Keratinocyte (primary cell): Measurements from ENCODE around the gene ADAMTS17. TPM values are rescaled to one million over a fixed set of nuclear protein-coding genes. Genes with fewer than 3 reads are reported as not detected.

Experiments used
- DNase-seq: peaks from one replicate; pipeline ENCODE4 v3.0.0-alpha.2; 2011; ENCODE audit warnings: low read depth, missing footprints, low spot score
- FAIRE-seq: peaks from 2 replicates; lab custom pipeline; 2011; peaks lifted over from hg19 to GRCh38; lab: Jason Lieb, UNC
- H2AFZ ChIP-seq: 2 replicates; pipeline ENCODE4 v1.6.0; 2012; ENCODE audit warnings: low read length, control low read depth, inconsistent platforms; ENCODE audit not compliant: control insufficient read depth
- H3K27ac ChIP-seq: 2 replicates; pipeline ENCODE4 v1.5.1; 2011; ENCODE audit warnings: low read length; ENCODE audit not compliant: control insufficient read depth, insufficient read depth
- H3K27me3 ChIP-seq: 3 replicates; pipeline ENCODE4 v1.6.0; 2011; ENCODE audit warnings: low read length; ENCODE audit not compliant: control insufficient read depth, insufficient read depth; ENCODE audit errors: extremely low read depth
- H3K36me3 ChIP-seq, 2 experiments: 2 replicates in 1 of 2; 3 replicates in 1 of 2; pipeline ENCODE4 v1.5.1; 2011; ENCODE audit warnings: low read length in 2 of 2, mild to moderate bottlenecking in 1 of 2; ENCODE audit not compliant: control insufficient read depth in 2 of 2, insufficient read depth in 2 of 2; ENCODE audit errors: extremely low read depth in 1 of 2
- H3K4me1 ChIP-seq: 3 replicates; pipeline ENCODE4 v1.5.1; 2011; ENCODE audit warnings: low read length; ENCODE audit not compliant: control insufficient read depth, insufficient read depth; ENCODE audit errors: extremely low read depth
- H3K4me2 ChIP-seq: 3 replicates; pipeline ENCODE4 v1.6.0; 2011; ENCODE audit warnings: low read depth, low read length; ENCODE audit not compliant: control insufficient read depth, insufficient read depth; ENCODE audit errors: extremely low read depth
- H3K4me3 ChIP-seq, 3 experiments: fragments of 200-600 bp in 1 of 3; sonication (generic) in 1 of 3; 2 replicates in 2 of 3; 3 replicates in 1 of 3; pipeline ENCODE4 v1.5.1; 2011 to 2016; ENCODE audit warnings: low read length in 3 of 3, mild to moderate bottlenecking in 3 of 3, control low read depth in 2 of 3, inconsistent platforms in 1 of 3, low read depth in 1 of 3, mixed read lengths in 1 of 3, mixed run types in 1 of 3, moderate library complexity in 1 of 3; ENCODE audit not compliant: control insufficient read depth in 2 of 3, insufficient read depth in 2 of 3; ENCODE audit errors: extremely low read depth in 1 of 3
- H3K79me2 ChIP-seq: 2 replicates; pipeline ENCODE4 v1.6.0; 2012; ENCODE audit warnings: low read length; ENCODE audit not compliant: control insufficient read depth, insufficient read depth
- H3K9ac ChIP-seq: 3 replicates; pipeline ENCODE4 v1.6.0; 2011; ENCODE audit warnings: low read length; ENCODE audit not compliant: control insufficient read depth, insufficient read depth; ENCODE audit errors: extremely low read depth
- H3K9me1 ChIP-seq: 3 replicates; pipeline ENCODE4 v1.6.0; 2011; ENCODE audit warnings: low read length; ENCODE audit not compliant: control insufficient read depth, insufficient read depth; ENCODE audit errors: extremely low read depth
- H3K9me3 ChIP-seq: 2 replicates; pipeline ENCODE4 v1.5.1; 2012; ENCODE audit warnings: low read depth, low read length; ENCODE audit not compliant: control insufficient read depth
- H4K20me1 ChIP-seq: 3 replicates; pipeline ENCODE4 v1.6.0; 2011; ENCODE audit warnings: low read length; ENCODE audit not compliant: control insufficient read depth, insufficient read depth; ENCODE audit errors: extremely low read depth
- EZH2 ChIP-seq: IDR thresholded peaks from one replicate; pipeline ENCODE4 v1.6.1; 2012; ENCODE audit warnings: inconsistent platforms, mild to moderate bottlenecking, low read length, moderate library complexity
- dilution Hi-C: fragments of 300-500 bp; cut with MboI; formaldehyde crosslinking; loops from one replicate; pipeline ENCODE4 v1.7.0; 2020; ENCODE audit warnings: low sequenced_read_pairs; ENCODE audit not compliant: extremely low pct_ligation_motif_present
- polyA plus RNA-seq, 5 experiments: library from polyadenylated mRNA; depleted of rRNA in 3 of 5; stranded (reverse) in 3 of 5; stranded (forward) in 1 of 5; unstranded in 1 of 5; fragments of >200 nt; gene quantifications; 1 replicate in 1 of 5; 2 replicates in 3 of 5; 3 replicates in 1 of 5; pipeline versions ENCODE4 v1.2.1 to v1.2.3, GENCODE V29; 2011 to 2012; ENCODE audit warnings: missing spikeins in 2 of 5, low read depth in 1 of 5, low replicate concordance in 1 of 5
- TF ChIP-seq, protein P1 (sequence below), 3 experiments: IDR thresholded peaks in 1 of 3; conservative IDR thresholded peaks in 1 of 3; optimal IDR thresholded peaks in 1 of 3; 2 replicates in 2 of 3; 3 replicates in 1 of 3; pipeline versions ENCODE3 to v1.5.1; 2011; ENCODE audit warnings: low read length in 3 of 3, mild to moderate bottlenecking in 3 of 3, moderate library complexity in 2 of 3, control low read depth in 1 of 3, inconsistent platforms in 1 of 3; ENCODE audit not compliant: insufficient read depth in 2 of 3; ENCODE audit errors: extremely low read depth in 1 of 3

The ADAMTS17 gene
- polyA plus RNA-seq, 1 donor (not counting 4 experiments of a cell fraction or from before 2014, with no cell fraction given) = 0.18 TPM

DNA sequence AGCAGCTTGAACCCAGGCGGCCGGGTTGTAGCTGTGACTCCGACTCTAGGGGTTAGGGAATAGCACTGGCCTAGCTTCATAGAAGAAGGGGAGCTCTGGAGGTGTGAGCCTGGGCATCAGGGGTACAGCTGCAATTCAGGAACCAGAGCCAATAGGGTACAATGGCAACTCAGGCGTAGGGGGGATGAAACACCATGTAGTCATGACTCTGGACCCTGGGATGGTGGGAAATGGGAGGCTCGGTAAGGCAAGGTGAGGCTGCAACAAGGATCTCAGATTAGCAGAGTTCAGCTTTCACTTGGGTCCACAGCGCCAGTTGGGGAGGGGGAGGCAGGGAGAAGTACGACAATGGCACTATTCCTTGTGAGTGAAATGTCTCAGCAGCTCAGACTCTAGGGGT is 398.3 kb downstream of the ADAMTS17 start:
- Histone ChIP-seq H2AFZ (no peak overlapping the region), H3K9ac (no peak overlapping the region), H3K36me3 (no peaks in the 10 kb centered on the region), H3K27ac (no peak overlapping the region), H4K20me1 (no peaks in the 10 kb centered on the region), H3K9me1 (no peaks in the 10 kb centered on the region), H3K4me1 (no peaks in the 10 kb centered on the region), H3K9me3 (no peaks in the 10 kb centered on the region), H3K4me3 (no peak overlapping the region), H3K4me2 (no peak overlapping the region), H3K79me2 (no peaks in the 10 kb centered on the region), H3K27me3 (no peaks in the 10 kb centered on the region)
- DNase-seq (no peak), FAIRE-seq (no peak)
- TF ChIP-seq, protein P1, sequence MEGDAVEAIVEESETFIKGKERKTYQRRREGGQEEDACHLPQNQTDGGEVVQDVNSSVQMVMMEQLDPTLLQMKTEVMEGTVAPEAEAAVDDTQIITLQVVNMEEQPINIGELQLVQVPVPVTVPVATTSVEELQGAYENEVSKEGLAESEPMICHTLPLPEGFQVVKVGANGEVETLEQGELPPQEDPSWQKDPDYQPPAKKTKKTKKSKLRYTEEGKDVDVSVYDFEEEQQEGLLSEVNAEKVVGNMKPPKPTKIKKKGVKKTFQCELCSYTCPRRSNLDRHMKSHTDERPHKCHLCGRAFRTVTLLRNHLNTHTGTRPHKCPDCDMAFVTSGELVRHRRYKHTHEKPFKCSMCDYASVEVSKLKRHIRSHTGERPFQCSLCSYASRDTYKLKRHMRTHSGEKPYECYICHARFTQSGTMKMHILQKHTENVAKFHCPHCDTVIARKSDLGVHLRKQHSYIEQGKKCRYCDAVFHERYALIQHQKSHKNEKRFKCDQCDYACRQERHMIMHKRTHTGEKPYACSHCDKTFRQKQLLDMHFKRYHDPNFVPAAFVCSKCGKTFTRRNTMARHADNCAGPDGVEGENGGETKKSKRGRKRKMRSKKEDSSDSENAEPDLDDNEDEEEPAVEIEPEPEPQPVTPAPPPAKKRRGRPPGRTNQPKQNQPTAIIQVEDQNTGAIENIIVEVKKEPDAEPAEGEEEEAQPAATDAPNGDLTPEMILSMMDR (optimal IDR thresholded peaks at IDR 0.05 in 1 of 3, IDR thresholded peaks at IDR 0.05 in 1 of 3, conservative IDR thresholded peaks at IDR 0.05 in 1 of 3; ENCODE audit: extremely low read depth in 1 of 3, insufficient read depth in 2 of 3, low read length in 3 of 3) = no peak
- no peak for TF ChIP-seq EZH2
- dilution Hi-C loops = no loop called here

DNA sequence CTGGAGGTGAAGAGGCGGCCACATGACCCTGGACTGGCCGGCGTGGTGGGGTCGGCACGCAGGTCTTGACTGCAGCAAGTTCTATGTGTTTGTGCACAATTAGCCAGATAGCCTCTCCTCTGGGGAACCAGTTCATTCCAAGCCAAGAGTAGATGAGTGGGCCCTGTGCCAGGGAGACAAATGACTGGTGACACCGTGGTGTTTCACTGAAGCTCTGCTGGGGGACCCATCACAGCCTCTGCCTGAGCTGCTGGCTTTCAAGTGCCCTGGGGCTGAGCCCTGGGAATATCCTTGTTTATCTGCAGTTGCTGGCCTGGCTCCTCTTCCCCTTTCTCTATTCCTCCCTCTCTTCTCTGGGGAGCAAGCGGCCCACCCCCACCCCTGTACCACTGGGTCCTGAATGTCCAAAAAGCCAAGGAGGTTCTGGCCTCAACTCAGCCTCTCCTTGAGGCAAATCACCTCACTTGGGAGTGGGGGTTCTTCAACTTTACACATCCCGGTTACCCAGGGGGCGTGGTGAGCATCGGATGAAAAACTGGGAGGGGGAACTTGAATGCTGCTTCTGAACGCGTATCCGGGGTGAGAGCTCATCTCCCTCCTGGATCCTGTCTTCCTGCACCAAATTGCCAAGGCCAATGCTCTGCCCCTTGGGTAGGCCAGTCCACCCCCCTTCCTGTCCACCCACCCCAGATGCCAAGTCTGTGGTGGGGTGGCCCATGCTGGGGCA is 408.9 kb downstream of the ADAMTS17 start:
- dilution Hi-C loops = no loop called here
- TF ChIP-seq, protein P1 (optimal IDR thresholded peaks at IDR 0.05 in 1 of 3, IDR thresholded peaks at IDR 0.05 in 1 of 3, conservative IDR thresholded peaks at IDR 0.05 in 1 of 3; ENCODE audit: extremely low read depth in 1 of 3, insufficient read depth in 2 of 3, low read length in 3 of 3) = no peak
- no peak for TF ChIP-seq EZH2
- Histone ChIP-seq H3K27ac (no peak overlapping the region), H3K4me1 (peaks cover 3% of the 10 kb centered on the region), H3K4me2 (no peak overlapping the region), H2AFZ (no peak overlapping the region), H3K27me3 (peaks cover 4% of the 10 kb centered on the region), H3K9me1 (no peaks in the 10 kb centered on the region), H3K9ac (no peak overlapping the region), H3K9me3 (no peaks in the 10 kb centered on the region), H4K20me1 (no peaks in the 10 kb centered on the region), H3K79me2 (no peaks in the 10 kb centered on the region), H3K36me3 (no peaks in the 10 kb centered on the region), H3K4me3 (no peak overlapping the region)
- DNase-seq = no peak
- no peak for FAIRE-seq
